Endodermal cell (in vitro differentiated cells): ENCODE results near the gene ATXN2. TPM values are rescaled to one million over a fixed set of nuclear protein-coding genes. Genes with fewer than 3 reads are reported as not detected.

Experiments used
- DNase-seq: peaks from one replicate; pipeline ENCODE4 v3.0.0-alpha.2; 2017
- H3K27ac ChIP-seq: 2 replicates; pipeline ENCODE4 v1.5.1; 2013; ENCODE audit warnings: mild to moderate bottlenecking, low read depth, low read length, moderate library complexity
- H3K27me3 ChIP-seq: 2 replicates; pipeline ENCODE4 v1.6.1; 2013; ENCODE audit warnings: mild to moderate bottlenecking, low read length, moderate library complexity; ENCODE audit not compliant: insufficient read depth, control insufficient read depth, poor library complexity, severe bottlenecking
- H3K36me3 ChIP-seq: 2 replicates; pipeline ENCODE4 v1.7.0; 2013; ENCODE audit warnings: mild to moderate bottlenecking, low read length, moderate library complexity; ENCODE audit not compliant: control insufficient read depth, insufficient read depth
- H3K4me1 ChIP-seq: one replicate; pipeline ENCODE4 v1.7.0; 2013; ENCODE audit warnings: low read length; ENCODE audit not compliant: control insufficient read depth, insufficient read depth
- H3K4me3 ChIP-seq: 2 replicates; pipeline ENCODE4 v1.5.1; 2013; ENCODE audit warnings: mild to moderate bottlenecking, low read length, moderate library complexity
- H3K9ac ChIP-seq: 2 replicates; pipeline ENCODE4 v1.6.1; 2013; ENCODE audit warnings: mild to moderate bottlenecking, low read length, moderate library complexity; ENCODE audit not compliant: poor library complexity, severe bottlenecking; ENCODE audit errors: extremely low read depth
- H3K9me3 ChIP-seq: 2 replicates; pipeline ENCODE4 v1.6.1; 2013; ENCODE audit warnings: mild to moderate bottlenecking, low read length, moderate library complexity; ENCODE audit not compliant: control insufficient read depth
- H3K27ac Mint-ChIP-seq: 2 replicates; pipeline ENCODE4 v1.8.0; 2020; ENCODE audit warnings: mixed read lengths
- H3K27me3 Mint-ChIP-seq: 2 replicates; pipeline ENCODE4 v1.8.0; 2021; ENCODE audit warnings: mild to moderate bottlenecking, mixed read lengths; ENCODE audit not compliant: insufficient read depth
- H3K36me3 Mint-ChIP-seq: 2 replicates; pipeline ENCODE4 v1.8.0; 2020; ENCODE audit warnings: low read depth, mixed read lengths
- H3K4me1 Mint-ChIP-seq: 2 replicates; pipeline ENCODE4 v1.8.0; 2020; ENCODE audit warnings: mixed read lengths
- H3K4me3 Mint-ChIP-seq: 2 replicates; pipeline ENCODE4 v1.8.0; 2020; ENCODE audit warnings: mild to moderate bottlenecking, moderate library complexity, mixed read lengths
- H3K9me3 Mint-ChIP-seq: 2 replicates; pipeline ENCODE4 v1.8.0; 2020; ENCODE audit warnings: mild to moderate bottlenecking, mixed read lengths
- WGBS, 2 experiments: methylation state at CpG; one replicate each; pipeline versions ENCODE4 v1.1.5 to v1.1.7; 2013; ENCODE audit warnings: missing lambda C conversion rate in 2 of 2, mixed read lengths in 1 of 2; ENCODE audit not compliant: insufficient coverage in 1 of 2, insufficient read length in 1 of 2; 5-methylcytosine and 5-hydroxymethylcytosine counted together
- total RNA-seq, 2 donors: library from RNA; stranded (reverse); fragmentation: NEBNext Ultra II Directional in 1 of 2; extraction: Animal tissue kit (Norgen Biotek cat#: 25700) in 1 of 2; gene quantifications; 2 replicates in 1 of 2; 3 replicates in 1 of 2; pipeline ENCODE4 v1.2.1, GENCODE V29; 2021
- TF ChIP-seq, protein P1 (sequence below): fragments of 200-600 bp; sonication (generic); conservative IDR thresholded peaks from 2 replicates; pipeline ENCODE4 v1.5.0; 2021; ENCODE audit warnings: antibody characterized with exemption, mild to moderate bottlenecking

Gene ATXN2
- total RNA-seq, 2 donors from 2014 or later = 85.7 to 87.3 TPM

DNA sequence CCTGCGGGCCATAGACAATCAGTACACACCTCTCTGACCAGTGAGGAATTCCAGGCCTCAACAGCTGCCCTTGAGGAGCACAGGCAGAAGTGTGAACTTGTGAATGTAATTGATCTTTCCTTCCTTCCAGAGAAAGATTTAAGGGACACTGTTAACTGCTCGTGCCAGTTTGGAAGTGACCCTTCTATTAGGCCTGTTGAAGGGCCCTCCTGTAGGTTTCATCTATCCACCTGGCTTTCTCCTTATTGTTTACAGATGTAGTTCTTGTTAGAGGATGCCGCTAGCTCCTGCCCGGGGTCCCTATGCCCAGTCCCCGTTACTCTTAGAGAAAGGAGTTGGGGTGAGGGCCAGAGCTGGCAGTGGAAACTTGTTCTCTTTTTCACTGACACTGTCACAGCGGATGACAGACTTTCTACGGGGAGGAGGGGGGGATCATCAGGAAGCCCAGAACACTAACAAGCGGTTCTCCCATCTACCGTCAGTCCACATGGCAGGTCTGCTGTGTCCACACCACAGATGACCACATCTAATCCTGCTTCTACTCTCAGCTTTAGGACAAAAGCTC is 150.8 kb downstream of the ATXN2 start:
- peak; percentile 39 for DNase-seq
- H3K9me3 ChIP-seq = no peaks in the 10 kb centered on the region
- no peak overlapping the region for H3K27ac ChIP-seq
- H3K27me3 ChIP-seq = no peaks in the 10 kb centered on the region
- 94 to 95% methylated on average over 8 to 9 of the region's 9 CpGs for WGBS, 2 experiments
- Mint-ChIP-seq H3K27me3 (no peaks in the 10 kb centered on the region), H3K4me1 (peaks cover 16% of the 10 kb centered on the region), H3K27ac (peak overlapping the region; percentile 84), H3K9me3 (no peaks in the 10 kb centered on the region), H3K4me3 (no peak overlapping the region), H3K36me3 (peaks cover 68% of the 10 kb centered on the region)
- no peak overlapping the region for H3K9ac ChIP-seq
- H3K4me1 ChIP-seq = peaks cover 4% of the 10 kb centered on the region
- H3K4me3 ChIP-seq = no peak overlapping the region
- TF ChIP-seq, protein P1, sequence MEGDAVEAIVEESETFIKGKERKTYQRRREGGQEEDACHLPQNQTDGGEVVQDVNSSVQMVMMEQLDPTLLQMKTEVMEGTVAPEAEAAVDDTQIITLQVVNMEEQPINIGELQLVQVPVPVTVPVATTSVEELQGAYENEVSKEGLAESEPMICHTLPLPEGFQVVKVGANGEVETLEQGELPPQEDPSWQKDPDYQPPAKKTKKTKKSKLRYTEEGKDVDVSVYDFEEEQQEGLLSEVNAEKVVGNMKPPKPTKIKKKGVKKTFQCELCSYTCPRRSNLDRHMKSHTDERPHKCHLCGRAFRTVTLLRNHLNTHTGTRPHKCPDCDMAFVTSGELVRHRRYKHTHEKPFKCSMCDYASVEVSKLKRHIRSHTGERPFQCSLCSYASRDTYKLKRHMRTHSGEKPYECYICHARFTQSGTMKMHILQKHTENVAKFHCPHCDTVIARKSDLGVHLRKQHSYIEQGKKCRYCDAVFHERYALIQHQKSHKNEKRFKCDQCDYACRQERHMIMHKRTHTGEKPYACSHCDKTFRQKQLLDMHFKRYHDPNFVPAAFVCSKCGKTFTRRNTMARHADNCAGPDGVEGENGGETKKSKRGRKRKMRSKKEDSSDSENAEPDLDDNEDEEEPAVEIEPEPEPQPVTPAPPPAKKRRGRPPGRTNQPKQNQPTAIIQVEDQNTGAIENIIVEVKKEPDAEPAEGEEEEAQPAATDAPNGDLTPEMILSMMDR = no peak
- H3K36me3 ChIP-seq = peaks cover 66% of the 10 kb centered on the region

DNA sequence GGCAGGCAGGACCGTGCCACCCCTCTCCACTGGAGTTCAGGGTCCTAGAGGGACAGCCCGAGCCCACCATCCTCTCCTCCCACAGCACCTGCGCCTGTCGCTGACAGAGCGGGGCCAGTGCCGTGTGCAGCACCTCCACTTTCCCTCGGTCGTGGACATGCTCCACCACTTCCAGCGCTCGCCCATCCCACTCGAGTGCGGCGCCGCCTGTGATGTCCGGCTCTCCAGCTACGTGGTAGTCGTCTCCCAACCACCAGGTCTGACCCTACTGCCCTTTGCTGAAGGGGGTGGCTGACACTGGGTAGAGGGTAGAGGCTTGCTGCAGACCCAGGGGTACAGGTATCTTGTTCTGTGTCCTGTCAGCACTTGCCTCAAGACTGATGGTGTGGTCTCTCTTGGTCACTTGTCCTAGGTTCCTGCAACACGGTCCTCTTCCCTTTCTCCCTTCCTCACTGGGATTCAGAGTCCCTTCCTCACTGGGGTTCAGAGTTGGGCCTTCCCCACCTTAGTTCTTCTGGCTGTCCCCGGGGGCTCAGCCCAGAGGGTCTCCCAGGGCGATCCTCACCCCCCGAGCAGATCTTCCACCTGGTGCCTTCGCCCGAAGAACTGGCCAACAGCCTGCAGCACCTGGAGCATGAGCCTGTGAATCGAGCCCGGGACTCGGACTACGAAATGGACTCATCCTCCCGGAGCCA is 151.4 kb downstream of the ATXN2 start:
- Mint-ChIP-seq H3K27ac (peak overlapping the region; percentile 84), H3K4me3 (no peak overlapping the region), H3K36me3 (peaks cover 75% of the 10 kb centered on the region), H3K9me3 (no peaks in the 10 kb centered on the region), H3K27me3 (no peaks in the 10 kb centered on the region), H3K4me1 (peaks cover 16% of the 10 kb centered on the region)
- WGBS, 2 experiments = 94 to 97% methylated on average over 26 to 28 of the region's 28 CpGs
- Histone ChIP-seq H3K9me3 (no peaks in the 10 kb centered on the region), H3K4me1 (peaks cover 4% of the 10 kb centered on the region), H3K4me3 (no peak overlapping the region), H3K9ac (no peak overlapping the region), H3K36me3 (peaks cover 62% of the 10 kb centered on the region), H3K27me3 (no peaks in the 10 kb centered on the region), H3K27ac (no peak overlapping the region)
- peak; percentile 67 for DNase-seq
- TF ChIP-seq, protein P1 = no peak

DNA sequence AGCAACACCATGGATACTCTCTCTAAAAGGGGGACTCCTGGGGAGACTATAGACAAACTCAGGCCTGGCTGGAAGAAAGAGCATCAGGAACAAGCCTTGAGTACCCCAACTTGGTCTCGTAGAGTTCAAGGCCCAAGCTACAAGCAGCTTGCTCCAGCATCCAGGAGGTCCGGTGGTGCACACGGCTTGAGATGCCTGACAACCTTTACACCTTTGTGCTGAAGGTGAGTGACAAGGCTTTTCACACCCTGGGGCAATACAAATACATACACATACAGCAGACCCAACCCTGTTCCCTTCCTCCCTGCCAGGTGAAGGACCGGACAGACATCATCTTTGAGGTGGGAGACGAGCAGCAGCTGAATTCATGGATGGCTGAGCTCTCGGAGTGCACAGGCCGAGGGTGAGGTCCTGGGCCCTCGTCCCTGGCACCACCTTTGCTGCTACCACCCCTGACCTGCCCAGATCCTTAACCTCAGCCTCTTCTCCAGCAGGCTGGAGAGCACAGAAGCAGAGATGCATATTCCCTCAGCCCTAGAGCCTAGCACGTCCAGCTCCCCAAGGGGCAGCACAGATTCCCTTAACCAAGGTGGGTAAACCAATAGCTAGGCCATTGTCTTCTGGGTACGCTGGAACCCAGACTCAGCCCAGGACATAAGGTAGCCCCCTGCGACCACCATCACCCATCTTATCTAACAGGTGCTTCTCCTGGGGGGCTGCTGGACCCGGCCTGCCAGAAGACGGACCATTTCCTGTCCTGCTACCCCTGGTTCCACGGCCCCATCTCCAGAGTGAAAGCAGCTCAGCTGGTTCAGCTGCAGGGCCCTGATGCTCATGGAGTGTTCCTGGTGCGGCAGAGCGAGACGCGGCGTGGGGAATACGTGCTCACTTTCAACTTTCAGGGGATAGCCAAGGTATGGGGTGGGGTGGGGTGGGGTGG is 152.2 kb downstream of the ATXN2 start:
- 95 to 100% methylated on average over 4 to 20 of the region's 20 CpGs for WGBS, 2 experiments
- DNase-seq = peak; percentile 47

More for the DNA sequence above, 152.2 kb downstream of the ATXN2 start:
- Mint-ChIP-seq H3K4me1 (peaks cover 16% of the 10 kb centered on the region), H3K27me3 (no peaks in the 10 kb centered on the region), H3K9me3 (no peaks in the 10 kb centered on the region), H3K36me3 (peaks cover 76% of the 10 kb centered on the region), H3K27ac (peak overlapping the region; percentile 86), H3K4me3 (no peak overlapping the region)
- no peaks in the 10 kb centered on the region for H3K9me3 ChIP-seq
- H3K27ac ChIP-seq = no peak overlapping the region
- TF ChIP-seq, protein P1 = no peak
- no peak overlapping the region for H3K9ac ChIP-seq
- peaks cover 4% of the 10 kb centered on the region for H3K4me1 ChIP-seq
- H3K36me3 ChIP-seq = peaks cover 62% of the 10 kb centered on the region
- no peak overlapping the region for H3K4me3 ChIP-seq
- no peaks in the 10 kb centered on the region for H3K27me3 ChIP-seq
